B cell (primary cell): ENCODE data around the gene APH1B. TPM values are rescaled to one million over a fixed set of nuclear protein-coding genes. Genes with fewer than 3 reads are reported as not detected.

ENCODE experiments used
- ATAC-seq: fragments of 200-7000 bp; cut with Tn5 transposase; one replicate; pipeline ENCODE4 v1.10.0; 2021; ENCODE audit warnings: low read depth, mild to moderate bottlenecking, moderate number of reproducible peaks, moderate library complexity
- CTCF ChIA-PET: fragments of 350-600 bp; sonication (Branson Sonifier 250); formaldehyde crosslinking; loops from one replicate; lab custom pipeline; 2021; ENCODE audit warnings: antibody characterized with exemption, inconsistent platforms; lab: Charles Lee
- POLR2A ChIA-PET: fragments of 350-600 bp; sonication (Branson Sonifier 250); formaldehyde crosslinking; loops from one replicate; lab custom pipeline; 2021; ENCODE audit warnings: antibody characterized with exemption; lab: Charles Lee
- DNase-seq: peaks from one replicate; pipeline ENCODE4 v3.0.0; 2013
- H2AFZ ChIP-seq: 2 replicates; pipeline ENCODE4 v1.6.1; 2012; ENCODE audit warnings: mild to moderate bottlenecking, low read depth, low read length; ENCODE audit not compliant: insufficient read depth, poor library complexity, severe bottlenecking
- H3K27ac ChIP-seq, 2 donors: 1 replicate in 1 of 2; 2 replicates in 1 of 2; pipeline ENCODE4 v1.5.1; 2012 to 2013; ENCODE audit warnings: low read length in 2 of 2, mild to moderate bottlenecking in 2 of 2, moderate library complexity in 1 of 2
- H3K27me3 ChIP-seq, 4 experiments: fragments of 200-600 bp in 1 of 4; sonication (generic) in 1 of 4; replicated peaks in 1 of 4; 1 replicate in 2 of 4; 2 replicates in 2 of 4; pipeline versions ENCODE4 v1.6.1 to v1.7.0; 2013 to 2016; ENCODE audit warnings: low read length in 3 of 4, mild to moderate bottlenecking in 2 of 4, mixed read lengths in 1 of 4, moderate library complexity in 1 of 4; ENCODE audit not compliant: insufficient read depth in 4 of 4, control insufficient read depth in 3 of 4; ENCODE audit errors: control extremely low read depth in 1 of 4
- H3K36me3 ChIP-seq, 2 experiments: replicated peaks in 1 of 2; 1 replicate in 1 of 2; 2 replicates in 1 of 2; pipeline versions ENCODE4 v1.6.1 to v1.7.1; 2013; ENCODE audit warnings: low read length in 1 of 2; ENCODE audit not compliant: insufficient read depth in 2 of 2, control insufficient read depth in 1 of 2; ENCODE audit errors: control extremely low read depth in 1 of 2, extremely low read depth in 1 of 2
- H3K4me1 ChIP-seq, 2 donors: fragments of 200-600 bp in 1 of 2; sonication (generic) in 1 of 2; 1 replicate in 1 of 2; 2 replicates in 1 of 2; pipeline versions ENCODE4 v1.5.1 to v1.6.1; 2013 to 2017; ENCODE audit warnings: low read length in 2 of 2; ENCODE audit not compliant: control insufficient read depth in 2 of 2, insufficient read depth in 2 of 2
- H3K4me2 ChIP-seq: replicated peaks from 2 replicates; pipeline ENCODE3; 2012; ENCODE audit warnings: mild to moderate bottlenecking, low read depth, low read length; ENCODE audit not compliant: poor library complexity, severe bottlenecking
- H3K4me3 ChIP-seq, 5 experiments: fragments of 200-600 bp in 1 of 5; sonication (generic) in 1 of 5; 1 replicate in 3 of 5; 2 replicates in 2 of 5; pipeline versions ENCODE4 v1.5.1 to v1.7.0; 2011 to 2016; ENCODE audit warnings: low read length in 4 of 5, mild to moderate bottlenecking in 4 of 5, low read depth in 2 of 5, control low read depth in 1 of 5, moderate library complexity in 1 of 5; ENCODE audit not compliant: insufficient read depth in 1 of 5; ENCODE audit errors: control extremely low read depth in 1 of 5, extremely low read depth in 1 of 5
- H3K79me2 ChIP-seq: fragments of 200-600 bp; sonication (generic); one replicate; pipeline ENCODE4 v1.6.0; 2016; ENCODE audit warnings: low read length; ENCODE audit not compliant: control insufficient read depth, insufficient read depth
- H3K9ac ChIP-seq: fragments of 200-600 bp; sonication (generic); 2 replicates; pipeline ENCODE4 v1.6.1; 2017; ENCODE audit warnings: mild to moderate bottlenecking, low read length, moderate library complexity
- H3K9me3 ChIP-seq, 3 donors: one replicate each; pipeline versions ENCODE4 v1.6.1 to v1.7.1; 2013; ENCODE audit warnings: low read length in 2 of 3; ENCODE audit not compliant: control insufficient read depth in 2 of 3, insufficient read depth in 1 of 3; ENCODE audit errors: control extremely low read depth in 1 of 3
- H4K20me1 ChIP-seq: 2 replicates; pipeline ENCODE4 v1.6.0; 2012; ENCODE audit warnings: mild to moderate bottlenecking, low read length; ENCODE audit not compliant: insufficient read depth, control insufficient read depth, poor library complexity, severe bottlenecking
- H3K27ac Mint-ChIP-seq: one replicate; pipeline ENCODE4 v1.8.0; 2021; ENCODE audit warnings: mixed read lengths
- H3K27me3 Mint-ChIP-seq: one replicate; pipeline ENCODE4 v1.8.0; 2021; ENCODE audit warnings: mixed read lengths
- H3K4me1 Mint-ChIP-seq: one replicate; pipeline ENCODE4 v1.8.0; 2021; ENCODE audit warnings: mixed read lengths
- H3K4me3 Mint-ChIP-seq: one replicate; pipeline ENCODE4 v1.8.0; 2021; ENCODE audit warnings: mixed read lengths
- H3K9me3 Mint-ChIP-seq: one replicate; pipeline ENCODE4 v1.8.0; 2022; ENCODE audit warnings: mixed read lengths; ENCODE audit not compliant: insufficient read depth
- EZH2 ChIP-seq: IDR thresholded peaks from 2 replicates; pipeline ENCODE4 v1.6.1; 2012; ENCODE audit warnings: borderline replicate concordance, low read depth, mild to moderate bottlenecking, moderate library complexity, low read length; ENCODE audit not compliant: insufficient read depth, poor library complexity, severe bottlenecking
- WGBS: methylation state at CpG from one replicate; pipeline ENCODE4 v1.1.5; 2013; ENCODE audit warnings: missing lambda C conversion rate; ENCODE audit not compliant: insufficient coverage; 5-methylcytosine and 5-hydroxymethylcytosine counted together
- intact Hi-C: fragments of 100-400 bp; cut with micrococcal nuclease; formaldehyde crosslinking; loops from one replicate; pipeline ENCODE4 v1.10.0; 2022
- polyA plus RNA-seq: library from polyadenylated mRNA; depleted of rRNA; stranded (reverse); fragments of >200 nt; gene quantifications from 2 replicates; pipeline ENCODE4 v1.2.3, GENCODE V29; 2012
- total RNA-seq, 2 donors: library from RNA; stranded (reverse); fragments of 120-200 nt in 1 of 2; gene quantifications; 1 replicate in 1 of 2; 2 replicates in 1 of 2; pipeline versions ENCODE4 v1.2.3 to v1.2.4, GENCODE V29; 2013 to 2022
- TF ChIP-seq, protein P1 (sequence below): fragments of 200-600 bp; IDR thresholded peaks from one replicate; pipeline ENCODE4 v1.8.0; 2022; ENCODE audit warnings: antibody characterized with exemption, mild to moderate bottlenecking

Gene APH1B
- total and polyA plus RNA-seq, 2 donors (not counting 1 experiment from before 2014, with no cell fraction given): 7.6 to 45.2 TPM

DNA sequence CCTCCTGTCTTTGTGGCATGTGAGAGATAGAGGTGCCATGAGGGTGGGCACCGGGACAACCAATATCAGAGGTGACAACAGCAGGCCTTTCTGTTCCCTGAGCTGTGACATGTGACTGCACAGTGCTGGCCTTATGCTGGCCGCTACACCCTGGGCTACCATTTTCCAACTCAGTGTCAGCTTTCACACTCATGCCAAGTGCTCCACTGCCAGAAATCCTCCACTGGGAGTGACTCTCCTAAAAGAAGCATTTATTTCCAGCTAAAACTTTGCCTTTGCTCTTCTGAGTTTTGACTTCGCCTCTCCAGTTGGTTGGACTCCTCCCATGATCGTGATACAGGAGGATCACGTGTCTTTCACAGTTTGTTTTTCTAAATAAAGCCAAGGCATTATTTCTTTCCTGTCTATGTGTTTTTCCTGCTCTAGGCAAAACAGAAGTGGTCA lies 72.8 kb downstream of the APH1B start:
- DNase-seq: no peak
- intact Hi-C loops: no loop called here
- H3K27me3 Mint-ChIP-seq: no peaks in the 10 kb centered on the region
- Histone ChIP-seq H3K9ac (no peak overlapping the region), H3K27me3 (no peaks in the 10 kb centered on the region), H3K4me3 (no peak overlapping the region), H3K36me3 (no peaks in the 10 kb centered on the region), H4K20me1 (no peaks in the 10 kb centered on the region), H3K27ac (no peak overlapping the region), H3K4me2 (no peak overlapping the region), H2AFZ (no peak overlapping the region), H3K9me3 (no peaks in the 10 kb centered on the region), H3K79me2 (no peaks in the 10 kb centered on the region), H3K4me1 (peaks cover 0 to 15% of the 10 kb centered on the region in 2 donors)
- WGBS: 92% methylated on average over 5 of the region's 5 CpGs
- no peak for TF ChIP-seq EZH2
- TF ChIP-seq, protein P1, sequence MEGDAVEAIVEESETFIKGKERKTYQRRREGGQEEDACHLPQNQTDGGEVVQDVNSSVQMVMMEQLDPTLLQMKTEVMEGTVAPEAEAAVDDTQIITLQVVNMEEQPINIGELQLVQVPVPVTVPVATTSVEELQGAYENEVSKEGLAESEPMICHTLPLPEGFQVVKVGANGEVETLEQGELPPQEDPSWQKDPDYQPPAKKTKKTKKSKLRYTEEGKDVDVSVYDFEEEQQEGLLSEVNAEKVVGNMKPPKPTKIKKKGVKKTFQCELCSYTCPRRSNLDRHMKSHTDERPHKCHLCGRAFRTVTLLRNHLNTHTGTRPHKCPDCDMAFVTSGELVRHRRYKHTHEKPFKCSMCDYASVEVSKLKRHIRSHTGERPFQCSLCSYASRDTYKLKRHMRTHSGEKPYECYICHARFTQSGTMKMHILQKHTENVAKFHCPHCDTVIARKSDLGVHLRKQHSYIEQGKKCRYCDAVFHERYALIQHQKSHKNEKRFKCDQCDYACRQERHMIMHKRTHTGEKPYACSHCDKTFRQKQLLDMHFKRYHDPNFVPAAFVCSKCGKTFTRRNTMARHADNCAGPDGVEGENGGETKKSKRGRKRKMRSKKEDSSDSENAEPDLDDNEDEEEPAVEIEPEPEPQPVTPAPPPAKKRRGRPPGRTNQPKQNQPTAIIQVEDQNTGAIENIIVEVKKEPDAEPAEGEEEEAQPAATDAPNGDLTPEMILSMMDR: no peak
- peaks cover 16% of the 10 kb centered on the region for H3K4me1 Mint-ChIP-seq
- ChIA-PET POLR2A (no interaction called here), CTCF (interaction anchor here (1.2 kb wide), 1 partner anchor 19 kb away, joined by 3 read pairs; no protein-coding TSS in a partner anchor)
- H3K4me3 Mint-ChIP-seq: no peak overlapping the region
- no peak for ATAC-seq
- no peak overlapping the region for H3K27ac Mint-ChIP-seq
- no peaks in the 10 kb centered on the region for H3K9me3 Mint-ChIP-seq

DNA sequence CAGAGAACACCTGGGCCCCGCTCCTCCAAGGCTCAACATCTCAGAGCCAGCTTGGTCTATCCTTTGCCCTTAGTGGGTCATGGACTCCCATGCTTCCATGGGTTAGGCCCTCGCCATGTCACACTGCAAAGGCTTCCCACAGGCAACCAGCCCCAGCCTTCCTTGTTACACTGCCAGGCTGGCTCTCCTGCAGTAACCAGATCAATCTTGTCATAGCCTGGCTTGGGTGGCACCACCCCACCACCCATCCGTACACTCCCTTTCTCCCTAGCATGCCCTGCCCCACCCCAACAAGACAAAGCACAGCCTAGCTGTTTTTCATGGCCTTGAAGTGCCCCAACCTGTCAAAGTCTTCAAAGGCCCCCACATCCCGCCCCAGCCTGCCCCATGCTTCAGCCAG lies 73.8 kb downstream of the APH1B start:
- no peaks in the 10 kb centered on the region for H3K27me3 ChIP-seq
- no peak for TF ChIP-seq EZH2
- TF ChIP-seq, protein P1: no peak
- no peaks in the 10 kb centered on the region for H3K79me2 ChIP-seq
- H3K4me1 Mint-ChIP-seq: peaks cover 21% of the 10 kb centered on the region
- no peak overlapping the region for H3K27ac Mint-ChIP-seq
- H3K4me3 Mint-ChIP-seq: no peak overlapping the region
- no peaks in the 10 kb centered on the region for H3K36me3 ChIP-seq
- no peaks in the 10 kb centered on the region for H3K27me3 Mint-ChIP-seq
- no peak overlapping the region for H3K27ac ChIP-seq
- intact Hi-C loops: no loop called here
- no peak for DNase-seq
- no peak for ATAC-seq
- CTCF ChIA-PET: no interaction called here
- H4K20me1 ChIP-seq: no peaks in the 10 kb centered on the region
- no peak overlapping the region for H3K4me3 ChIP-seq
- WGBS: 95% methylated on average over 4 of the region's 4 CpGs
- no peak overlapping the region for H2AFZ ChIP-seq
- H3K9me3 ChIP-seq: no peaks in the 10 kb centered on the region
- peaks cover 0 to 15% of the 10 kb centered on the region in 2 donors for H3K4me1 ChIP-seq
- H3K9me3 Mint-ChIP-seq: no peaks in the 10 kb centered on the region
- POLR2A ChIA-PET: no interaction called here
- no peak overlapping the region for H3K9ac ChIP-seq
- H3K4me2 ChIP-seq: no peak overlapping the region
